Measurements from ENCODE around the gene UBN1. TPM values are rescaled to one million over a fixed set of nuclear protein-coding genes. Genes with fewer than 3 reads are reported as not detected.

UBN1 gene
- total RNA-seq, 2 experiments from 2014 or later: 45.7 to 45.8 TPM

DNA sequence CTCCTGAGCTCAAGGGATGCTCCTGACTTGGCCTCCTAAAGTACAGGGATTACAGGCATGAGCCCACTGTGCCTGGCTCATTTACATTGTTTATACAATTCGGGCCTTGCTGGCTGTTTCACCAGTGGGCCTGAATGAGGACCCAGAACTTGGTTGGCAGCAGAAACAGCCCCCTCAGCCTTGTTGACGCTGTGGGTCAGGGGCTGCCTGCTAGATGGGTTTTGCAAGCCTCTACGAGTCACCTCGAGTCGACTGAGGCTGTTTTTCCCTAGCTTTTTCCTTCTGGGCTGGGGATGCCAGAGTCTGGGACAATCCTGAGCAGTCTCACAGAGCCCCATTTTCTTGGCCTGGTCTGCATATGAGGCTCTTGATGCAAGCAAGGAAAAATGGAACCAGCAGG, 73.5 kb downstream of the UBN1 start:
- intact Hi-C loops (cut with DNase I, micrococcal nuclease): no loop called here
- Mint-ChIP-seq H3K27me3 (peaks cover 8% of the 10 kb centered on the region), H3K4me3 (no peak overlapping the region), H3K4me1 (ENCODE audit: low read depth) (no peaks in the 10 kb centered on the region), H3K9me3 (no peaks in the 10 kb centered on the region), H3K36me3 (ENCODE audit: low read depth) (no peaks in the 10 kb centered on the region), H3K27ac (no peak overlapping the region)
- DNase-seq (no peak), ATAC-seq (ENCODE audit: poor library complexity) (no peak)
- Histone ChIP-seq H3K27me3 (ENCODE audit: control insufficient read depth in 1 of 2, insufficient read depth in 2 of 2, low read length in 2 of 2) (no peaks in the 10 kb centered on the region), H3K4me3 (ENCODE audit: low read length) (no peak overlapping the region), H3K9me3 (ENCODE audit: control insufficient read depth in 1 of 2, insufficient read depth in 1 of 2, low read length in 2 of 2) (no peaks in the 10 kb centered on the region), H3K36me3 (ENCODE audit: insufficient read depth, low read length) (no peaks in the 10 kb centered on the region), H3K27ac (ENCODE audit: low read depth in 1 of 2, low read length in 2 of 2) (no peak overlapping the region), H3K4me1 (ENCODE audit: insufficient read depth, low read length) (no peaks in the 10 kb centered on the region)
- POLR2A ChIA-PET: no interaction called here
- TF ChIP-seq, protein P1, sequence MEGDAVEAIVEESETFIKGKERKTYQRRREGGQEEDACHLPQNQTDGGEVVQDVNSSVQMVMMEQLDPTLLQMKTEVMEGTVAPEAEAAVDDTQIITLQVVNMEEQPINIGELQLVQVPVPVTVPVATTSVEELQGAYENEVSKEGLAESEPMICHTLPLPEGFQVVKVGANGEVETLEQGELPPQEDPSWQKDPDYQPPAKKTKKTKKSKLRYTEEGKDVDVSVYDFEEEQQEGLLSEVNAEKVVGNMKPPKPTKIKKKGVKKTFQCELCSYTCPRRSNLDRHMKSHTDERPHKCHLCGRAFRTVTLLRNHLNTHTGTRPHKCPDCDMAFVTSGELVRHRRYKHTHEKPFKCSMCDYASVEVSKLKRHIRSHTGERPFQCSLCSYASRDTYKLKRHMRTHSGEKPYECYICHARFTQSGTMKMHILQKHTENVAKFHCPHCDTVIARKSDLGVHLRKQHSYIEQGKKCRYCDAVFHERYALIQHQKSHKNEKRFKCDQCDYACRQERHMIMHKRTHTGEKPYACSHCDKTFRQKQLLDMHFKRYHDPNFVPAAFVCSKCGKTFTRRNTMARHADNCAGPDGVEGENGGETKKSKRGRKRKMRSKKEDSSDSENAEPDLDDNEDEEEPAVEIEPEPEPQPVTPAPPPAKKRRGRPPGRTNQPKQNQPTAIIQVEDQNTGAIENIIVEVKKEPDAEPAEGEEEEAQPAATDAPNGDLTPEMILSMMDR (IDR thresholded peaks at IDR 0.05): no peak
- CTCF ChIA-PET: no interaction called here

- TF ChIP-seq, protein P1 (IDR thresholded peaks at IDR 0.05): no peak
Observed at GRCh38 chr16:4922721-4923342, 75.6 kb downstream of the UBN1 start.

GRCh38 chr16:4923853-4924252, 76.6 kb downstream of the UBN1 start:
- Histone ChIP-seq H3K4me3 (ENCODE audit: low read length) (no peak overlapping the region), H3K36me3 (ENCODE audit: insufficient read depth, low read length) (no peaks in the 10 kb centered on the region), H3K9me3 (ENCODE audit: control insufficient read depth in 1 of 2, insufficient read depth in 1 of 2, low read length in 2 of 2) (peaks cover 10 to 21% of the 10 kb centered on the region in 2 experiments), H3K27ac (ENCODE audit: low read depth in 1 of 2, low read length in 2 of 2) (no peak overlapping the region), H3K4me1 (ENCODE audit: insufficient read depth, low read length) (no peaks in the 10 kb centered on the region), H3K27me3 (ENCODE audit: control insufficient read depth in 1 of 2, insufficient read depth in 2 of 2, low read length in 2 of 2) (no peaks in the 10 kb centered on the region)
- intact Hi-C loops (cut with DNase I, micrococcal nuclease): no loop called here
- H3K27me3 Mint-ChIP-seq: peaks cover 8% of the 10 kb centered on the region
- H3K4me3 Mint-ChIP-seq: no peak overlapping the region
- ChIA-PET CTCF (no interaction called here), POLR2A (no interaction called here)
- no peak for ATAC-seq (ENCODE audit: poor library complexity)
- no peak for DNase-seq
- H3K9me3 Mint-ChIP-seq: peaks cover 4% of the 10 kb centered on the region
- H3K27ac Mint-ChIP-seq: no peak overlapping the region
- TF ChIP-seq, protein P1 (IDR thresholded peaks at IDR 0.05): no peak
- no peaks in the 10 kb centered on the region for H3K36me3 Mint-ChIP-seq (ENCODE audit: low read depth)
- no peaks in the 10 kb centered on the region for H3K4me1 Mint-ChIP-seq (ENCODE audit: low read depth)

More at GRCh38 chr16:4922721-4923342, 75.6 kb downstream of the UBN1 start:
- ATAC-seq (ENCODE audit: poor library complexity) (no peak), DNase-seq (no peak)
- H3K27ac ChIP-seq (ENCODE audit: low read depth in 1 of 2, low read length in 2 of 2): no peak overlapping the region
- Mint-ChIP-seq H3K4me1 (ENCODE audit: low read depth) (no peaks in the 10 kb centered on the region), H3K4me3 (no peak overlapping the region), H3K9me3 (peaks cover 4% of the 10 kb centered on the region), H3K27me3 (peaks cover 8% of the 10 kb centered on the region), H3K27ac (no peak overlapping the region), H3K36me3 (ENCODE audit: low read depth) (no peaks in the 10 kb centered on the region)
- no peak overlapping the region for H3K4me3 ChIP-seq (ENCODE audit: low read length)
- ChIA-PET CTCF (no interaction called here), POLR2A (no interaction called here)
- no peaks in the 10 kb centered on the region for H3K4me1 ChIP-seq (ENCODE audit: insufficient read depth, low read length)
- intact Hi-C loops (cut with DNase I, micrococcal nuclease): no loop called here
- no peaks in the 10 kb centered on the region for H3K27me3 ChIP-seq (ENCODE audit: control insufficient read depth in 1 of 2, insufficient read depth in 2 of 2, low read length in 2 of 2)
- peaks cover 10 to 15% of the 10 kb centered on the region in 2 experiments for H3K9me3 ChIP-seq (ENCODE audit: control insufficient read depth in 1 of 2, insufficient read depth in 1 of 2, low read length in 2 of 2)
- no peaks in the 10 kb centered on the region for H3K36me3 ChIP-seq (ENCODE audit: insufficient read depth, low read length)

Data from CD4-positive, alpha-beta T cell (primary cell).